ENCODE data around the gene GRB2. TPM values are rescaled to one million over a fixed set of nuclear protein-coding genes. Genes with fewer than 3 reads are reported as not detected.

The GRB2 gene
- total RNA-seq, 1 experiment from 2014 or later, result 106 TPM

DNA sequence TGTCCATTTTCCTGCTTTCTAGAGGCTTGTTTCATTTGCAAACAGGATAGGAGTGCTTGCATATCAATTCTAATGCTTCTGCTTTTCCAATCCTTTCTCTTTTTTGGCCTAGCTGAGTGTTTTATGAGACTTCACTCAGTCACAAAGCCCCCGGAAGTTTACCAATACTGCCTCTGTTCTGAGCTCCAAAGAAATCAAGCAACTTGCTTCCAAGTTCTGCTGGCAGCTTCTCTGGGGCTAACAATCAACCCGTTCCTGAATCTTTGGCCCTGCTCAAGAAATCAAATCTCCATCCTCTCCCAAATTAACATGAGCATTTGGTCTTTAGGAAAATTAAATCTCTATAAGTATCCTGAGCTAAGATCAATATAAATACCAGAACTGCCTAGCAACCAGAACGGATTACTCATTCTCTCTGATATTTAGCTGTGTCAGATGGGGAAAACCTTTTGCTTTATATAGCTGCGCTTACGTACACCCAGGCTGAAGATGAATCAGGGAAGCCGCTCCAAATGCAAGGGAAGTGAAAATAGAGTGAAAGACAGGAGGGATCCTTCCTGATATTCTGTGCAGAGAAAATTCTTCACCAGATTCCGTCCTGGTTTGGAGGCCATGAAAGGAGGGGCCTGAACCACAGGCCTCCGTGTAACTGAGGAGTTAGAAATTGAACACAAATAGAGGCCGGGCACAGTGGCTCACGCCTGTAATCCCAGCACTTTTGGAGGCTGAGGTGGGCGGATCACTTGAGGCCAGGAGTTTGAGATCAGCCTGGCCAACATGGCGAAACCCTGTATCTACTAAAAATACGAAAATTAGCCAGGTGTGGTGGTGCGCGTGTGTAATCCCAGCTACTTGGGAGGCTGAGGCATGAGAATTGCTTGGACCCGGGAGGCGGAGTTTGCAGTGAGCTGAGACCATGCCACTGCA lies 23.3 kb upstream of the GRB2 start:
- H3K27me3 ChIP-seq (ENCODE audit: low read length), result no peaks in the 10 kb centered on the region
- no peaks in the 10 kb centered on the region for H3K79me2 ChIP-seq (ENCODE audit: low read length)
- H3K36me3 ChIP-seq (ENCODE audit: insufficient read depth, low read length), result no peaks in the 10 kb centered on the region
- H3K9ac ChIP-seq (ENCODE audit: low read length), result no peak overlapping the region
- no peaks in the 10 kb centered on the region for H4K20me1 ChIP-seq (ENCODE audit: insufficient read depth, low read depth, low read length)
- no peak overlapping the region for H2AFZ ChIP-seq (ENCODE audit: low read length)
- no peaks in the 10 kb centered on the region for H3K9me3 ChIP-seq (ENCODE audit: low read length)
- H3K27ac ChIP-seq (ENCODE audit: low read length), result no peak overlapping the region
- DNase-seq, result no peak
- H3K4me1 ChIP-seq (ENCODE audit: low read length), result no peaks in the 10 kb centered on the region
- no peak overlapping the region for H3K4me2 ChIP-seq (ENCODE audit: low read depth, low read length, poor library complexity, severe bottlenecking)
- no peaks in the 10 kb centered on the region for H3K9me2 ChIP-seq (replicated peaks; ENCODE audit: insufficient read depth, low read length)
- H3K4me3 ChIP-seq (ENCODE audit: low read length), result no peak overlapping the region

DNA sequence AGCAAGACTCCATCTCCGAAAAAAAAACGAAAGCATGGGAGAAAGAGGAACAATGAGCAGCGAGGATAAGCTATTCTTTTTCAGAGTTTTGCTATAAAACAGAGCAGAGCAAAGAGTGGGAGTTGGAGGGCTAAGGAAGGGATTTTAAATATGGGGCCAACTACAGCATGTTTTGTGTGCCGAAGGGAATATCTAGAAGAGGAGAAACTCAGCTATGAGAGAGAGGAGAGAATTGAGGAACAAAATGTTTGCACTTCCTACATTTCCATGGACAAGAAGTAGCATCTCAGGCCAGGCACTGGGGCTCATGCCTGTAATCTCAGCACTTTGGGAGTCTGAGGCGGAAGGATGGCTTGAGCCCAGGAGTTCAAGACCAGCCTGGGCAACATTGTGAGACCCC lies 13.1 kb upstream of the GRB2 start:
- H3K79me2 ChIP-seq (ENCODE audit: low read length), result no peaks in the 10 kb centered on the region
- no peak overlapping the region for H3K4me2 ChIP-seq (ENCODE audit: low read depth, low read length, poor library complexity, severe bottlenecking)
- no peak overlapping the region for H2AFZ ChIP-seq (ENCODE audit: low read length)

DNA sequence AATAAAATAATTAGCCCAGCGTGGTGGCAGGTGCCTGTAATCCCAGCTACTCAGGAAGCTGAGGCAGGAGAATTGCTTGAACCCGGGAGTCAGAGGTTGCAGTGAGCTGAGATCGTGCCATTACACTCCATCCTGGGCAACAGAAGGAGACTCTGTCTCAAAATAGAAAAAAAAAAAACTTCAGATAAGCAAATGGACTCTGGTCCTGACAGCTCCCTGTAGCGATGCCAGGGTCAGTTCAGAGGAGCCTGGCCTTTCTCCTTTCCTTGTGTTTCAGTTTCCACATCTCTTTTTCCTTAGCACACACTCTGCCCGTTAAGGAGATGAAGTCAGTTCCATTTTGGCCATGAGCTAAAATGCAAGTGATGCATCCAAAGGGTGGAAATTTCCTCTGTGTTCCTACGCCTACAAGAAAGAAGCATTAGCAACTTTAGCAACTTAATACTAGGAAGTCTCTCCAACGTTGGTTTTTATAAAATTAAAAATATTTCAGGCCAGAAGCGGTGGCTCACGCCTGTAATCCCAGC lies 11.6 kb upstream of the GRB2 start:
- Histone ChIP-seq H3K27ac (ENCODE audit: low read length) (no peak overlapping the region), H3K79me2 (ENCODE audit: low read length) (no peaks in the 10 kb centered on the region), H3K9ac (ENCODE audit: low read length) (no peak overlapping the region), H3K4me1 (ENCODE audit: low read length) (peaks cover 4% of the 10 kb centered on the region), H3K9me3 (ENCODE audit: low read length) (no peaks in the 10 kb centered on the region), H3K27me3 (ENCODE audit: low read length) (no peaks in the 10 kb centered on the region), H3K4me2 (ENCODE audit: low read depth, low read length, poor library complexity, severe bottlenecking) (no peak overlapping the region), H3K4me3 (ENCODE audit: low read length) (no peak overlapping the region), H3K36me3 (ENCODE audit: insufficient read depth, low read length) (no peaks in the 10 kb centered on the region), H3K9me2 (replicated peaks; ENCODE audit: insufficient read depth, low read length) (no peaks in the 10 kb centered on the region), H4K20me1 (ENCODE audit: insufficient read depth, low read depth, low read length) (no peaks in the 10 kb centered on the region), H2AFZ (ENCODE audit: low read length) (no peak overlapping the region)
- DNase-seq, result no peak

More for the DNA sequence above, 13.1 kb upstream of the GRB2 start:
- no peak overlapping the region for H3K4me3 ChIP-seq (ENCODE audit: low read length)
- H3K9ac ChIP-seq (ENCODE audit: low read length), result no peak overlapping the region
- H3K36me3 ChIP-seq (ENCODE audit: insufficient read depth, low read length), result no peaks in the 10 kb centered on the region
- no peaks in the 10 kb centered on the region for H3K9me2 ChIP-seq (replicated peaks; ENCODE audit: insufficient read depth, low read length)
- no peaks in the 10 kb centered on the region for H4K20me1 ChIP-seq (ENCODE audit: insufficient read depth, low read depth, low read length)
- no peak overlapping the region for H3K27ac ChIP-seq (ENCODE audit: low read length)
- no peaks in the 10 kb centered on the region for H3K27me3 ChIP-seq (ENCODE audit: low read length)
- no peaks in the 10 kb centered on the region for H3K4me1 ChIP-seq (ENCODE audit: low read length)
- no peaks in the 10 kb centered on the region for H3K9me3 ChIP-seq (ENCODE audit: low read length)
- DNase-seq, result no peak

DNA sequence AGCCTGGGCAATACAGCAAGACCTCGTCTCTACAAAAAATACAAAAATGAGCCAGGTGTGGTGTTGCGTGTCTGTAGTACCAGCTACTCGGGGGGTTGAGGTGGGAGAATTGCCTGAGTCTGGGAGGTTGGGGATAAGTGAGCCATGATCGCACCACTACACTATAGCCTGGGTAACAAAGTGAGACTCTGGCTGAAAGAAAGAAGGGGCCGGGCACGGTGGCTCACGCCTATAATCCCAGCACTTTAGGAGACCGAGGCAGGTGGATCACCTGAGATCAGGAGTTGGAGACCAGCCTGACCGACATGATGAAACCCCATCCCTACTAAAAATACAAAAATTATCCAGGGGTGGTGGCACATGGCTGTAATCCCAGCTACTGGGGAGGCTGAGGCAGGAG lies 10.5 kb upstream of the GRB2 start:
- DNase-seq, result no peak
- H3K4me3 ChIP-seq (ENCODE audit: low read length), result no peak overlapping the region
- no peak overlapping the region for H3K4me2 ChIP-seq (ENCODE audit: low read depth, low read length, poor library complexity, severe bottlenecking)
- no peak overlapping the region for H2AFZ ChIP-seq (ENCODE audit: low read length)
- no peaks in the 10 kb centered on the region for H3K9me3 ChIP-seq (ENCODE audit: low read length)
- H3K4me1 ChIP-seq (ENCODE audit: low read length), result peaks cover 7% of the 10 kb centered on the region
- no peaks in the 10 kb centered on the region for H4K20me1 ChIP-seq (ENCODE audit: insufficient read depth, low read depth, low read length)
- H3K9me2 ChIP-seq (replicated peaks; ENCODE audit: insufficient read depth, low read length), result no peaks in the 10 kb centered on the region
- no peaks in the 10 kb centered on the region for H3K79me2 ChIP-seq (ENCODE audit: low read length)
- H3K27me3 ChIP-seq (ENCODE audit: low read length), result no peaks in the 10 kb centered on the region
- H3K9ac ChIP-seq (ENCODE audit: low read length), result no peak overlapping the region
- no peak overlapping the region for H3K27ac ChIP-seq (ENCODE audit: low read length)
- H3K36me3 ChIP-seq (ENCODE audit: insufficient read depth, low read length), result no peaks in the 10 kb centered on the region

DNA sequence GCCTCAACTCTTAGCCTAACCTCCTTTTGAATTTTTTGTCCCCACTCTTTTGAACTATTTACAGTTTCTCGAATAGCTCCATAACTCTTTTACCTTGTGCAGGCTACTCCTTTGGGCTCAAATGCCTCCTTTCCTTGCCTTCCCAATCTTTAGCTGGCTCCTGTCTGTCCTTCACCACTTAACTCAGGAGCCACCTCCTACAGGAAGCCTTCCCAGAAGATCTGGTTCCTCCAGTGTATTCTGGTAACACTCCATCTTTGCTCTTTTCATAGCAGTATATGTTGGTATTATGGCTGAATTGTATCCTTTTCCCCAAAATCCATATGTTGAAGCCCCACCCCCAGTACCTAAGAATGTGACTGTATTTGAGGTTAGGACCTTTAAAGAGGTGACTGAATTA lies 9.0 kb upstream of the GRB2 start:
- no peaks in the 10 kb centered on the region for H3K9me3 ChIP-seq (ENCODE audit: low read length)
- H2AFZ ChIP-seq (ENCODE audit: low read length), result no peak overlapping the region
- peaks cover 7% of the 10 kb centered on the region for H3K4me1 ChIP-seq (ENCODE audit: low read length)
- no peak overlapping the region for H3K27ac ChIP-seq (ENCODE audit: low read length)
- no peak overlapping the region for H3K4me3 ChIP-seq (ENCODE audit: low read length)
- no peak for DNase-seq
- H3K9ac ChIP-seq (ENCODE audit: low read length), result no peak overlapping the region
- no peak overlapping the region for H3K4me2 ChIP-seq (ENCODE audit: low read depth, low read length, poor library complexity, severe bottlenecking)
- H3K9me2 ChIP-seq (replicated peaks; ENCODE audit: insufficient read depth, low read length), result no peaks in the 10 kb centered on the region
- no peaks in the 10 kb centered on the region for H3K27me3 ChIP-seq (ENCODE audit: low read length)
- H4K20me1 ChIP-seq (ENCODE audit: insufficient read depth, low read depth, low read length), result no peaks in the 10 kb centered on the region
- no peaks in the 10 kb centered on the region for H3K79me2 ChIP-seq (ENCODE audit: low read length)
- no peaks in the 10 kb centered on the region for H3K36me3 ChIP-seq (ENCODE audit: insufficient read depth, low read length)

DNA sequence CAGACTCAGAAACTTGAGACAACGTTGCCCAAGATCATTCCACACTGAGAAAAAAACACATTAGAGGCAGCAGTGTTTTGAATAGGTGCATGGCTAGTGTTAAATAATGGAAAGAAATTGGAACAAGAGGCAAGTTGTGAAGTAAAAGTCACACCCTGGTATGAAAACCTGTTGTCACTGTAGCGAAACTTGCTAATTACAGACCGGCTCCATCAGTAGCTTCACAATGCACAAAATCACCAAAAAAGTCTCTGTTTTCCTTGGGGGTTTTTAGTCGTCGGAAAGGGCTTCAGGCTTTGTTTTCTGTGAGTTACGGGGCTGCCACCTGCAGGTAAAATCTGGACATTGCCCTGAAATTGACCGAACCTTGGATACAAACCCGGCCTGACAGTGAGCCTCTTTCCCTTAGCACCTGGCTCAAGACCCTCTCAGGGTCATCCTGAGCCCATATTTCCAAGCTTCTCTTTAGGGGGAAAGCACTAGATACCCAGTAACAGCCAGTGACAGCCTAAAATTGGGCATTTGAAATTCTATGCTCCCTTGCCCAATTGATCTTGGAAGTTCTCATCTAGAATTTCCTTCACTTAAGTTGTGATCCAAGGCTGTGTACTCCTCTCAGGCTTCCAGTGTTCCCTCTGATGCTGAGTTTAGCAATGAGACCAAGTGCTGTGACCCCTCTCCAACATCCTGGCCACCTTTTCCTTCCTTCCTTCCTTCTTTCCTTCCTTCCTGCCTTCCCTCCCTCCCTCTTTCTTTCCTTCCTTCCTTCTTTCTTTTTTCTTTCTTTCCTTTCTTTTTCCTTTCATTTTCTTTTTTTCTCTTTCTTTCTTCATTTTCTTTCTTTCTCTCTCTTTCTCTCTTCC lies 7.2 kb upstream of the GRB2 start:
- Histone ChIP-seq H3K36me3 (ENCODE audit: insufficient read depth, low read length) (no peaks in the 10 kb centered on the region), H3K27me3 (ENCODE audit: low read length) (no peaks in the 10 kb centered on the region), H3K79me2 (ENCODE audit: low read length) (no peaks in the 10 kb centered on the region), H3K4me2 (ENCODE audit: low read depth, low read length, poor library complexity, severe bottlenecking) (peak overlapping the region; percentile 61), H3K4me1 (ENCODE audit: low read length) (peaks cover 14% of the 10 kb centered on the region), H3K9me3 (ENCODE audit: low read length) (no peaks in the 10 kb centered on the region), H3K9me2 (replicated peaks; ENCODE audit: insufficient read depth, low read length) (no peaks in the 10 kb centered on the region), H2AFZ (ENCODE audit: low read length) (peak overlapping the region; percentile 89; the same call in 1 of the 2 replicates), H3K9ac (ENCODE audit: low read length) (peak overlapping the region; percentile 47), H3K27ac (ENCODE audit: low read length) (no peak overlapping the region), H3K4me3 (ENCODE audit: low read length) (peak overlapping the region; percentile 36; the same call in 1 of the 2 replicates), H4K20me1 (ENCODE audit: insufficient read depth, low read depth, low read length) (no peaks in the 10 kb centered on the region)
- peak; percentile 93 for DNase-seq

DNA sequence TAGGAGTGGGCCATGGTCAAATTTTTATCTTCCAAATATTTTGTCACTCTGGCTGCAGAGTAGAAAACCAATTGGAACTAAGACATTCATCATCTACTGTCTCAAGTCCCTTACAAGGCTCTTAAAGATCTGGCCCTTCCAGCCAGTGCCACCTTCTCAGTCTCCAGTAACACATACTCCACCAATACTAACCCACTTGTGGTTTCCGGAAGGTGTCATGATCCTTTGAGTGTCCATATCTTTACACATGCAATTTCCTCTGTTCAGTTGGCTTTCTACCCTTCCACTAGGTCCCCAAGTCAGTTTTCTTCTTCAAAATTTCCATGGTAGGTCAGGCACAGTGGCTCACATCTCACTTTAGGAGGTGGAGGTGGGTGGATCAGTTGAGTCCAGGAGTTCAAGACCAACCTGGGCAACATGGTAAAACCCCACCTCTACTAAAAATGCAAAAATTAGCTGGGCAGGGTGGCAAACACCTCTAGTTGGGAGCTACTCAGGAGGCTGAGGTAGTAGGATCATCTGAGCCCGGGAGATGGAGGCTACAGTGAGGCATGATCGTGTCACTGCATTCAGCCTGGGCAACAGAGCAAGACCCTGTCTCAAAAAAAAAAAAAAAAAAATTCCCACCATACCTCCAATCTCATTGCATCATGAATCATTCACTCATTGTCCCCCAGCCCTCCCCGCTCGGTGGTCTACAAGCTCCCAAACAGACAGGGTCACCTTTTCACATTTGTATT lies 6.0 kb upstream of the GRB2 start:
- Histone ChIP-seq H3K79me2 (ENCODE audit: low read length) (no peaks in the 10 kb centered on the region), H3K36me3 (ENCODE audit: insufficient read depth, low read length) (no peaks in the 10 kb centered on the region), H4K20me1 (ENCODE audit: insufficient read depth, low read depth, low read length) (no peaks in the 10 kb centered on the region), H3K9ac (ENCODE audit: low read length) (0 out of 2 replicates have a peak overlapping the region, but pooled peaks have one; percentile 47), H3K4me3 (ENCODE audit: low read length) (no peak overlapping the region), H3K9me3 (ENCODE audit: low read length) (no peaks in the 10 kb centered on the region), H2AFZ (ENCODE audit: low read length) (0 out of 2 replicates have a peak overlapping the region, but pooled peaks have one; percentile 89), H3K4me1 (ENCODE audit: low read length) (peaks cover 18% of the 10 kb centered on the region), H3K27ac (ENCODE audit: low read length) (no peak overlapping the region), H3K9me2 (replicated peaks; ENCODE audit: insufficient read depth, low read length) (no peaks in the 10 kb centered on the region), H3K4me2 (ENCODE audit: low read depth, low read length, poor library complexity, severe bottlenecking) (no peak overlapping the region), H3K27me3 (ENCODE audit: low read length) (no peaks in the 10 kb centered on the region)
- DNase-seq, result no peak

All from Karpas-422 (cell line).